ENCODE data around the gene FA2H.

The FA2H gene

GRCh38 chr16:74785031-74785430 is 10.4 kb upstream of the FA2H start:
- H4K20me1 ChIP-seq (ENCODE audit: low read depth, low read length), result no peaks in the 10 kb centered on the region
- no peaks in the 10 kb centered on the region for H3F3A ChIP-seq (ENCODE audit: insufficient read depth)
- H3K79me2 ChIP-seq (ENCODE audit: insufficient read depth, low read length), result no peaks in the 10 kb centered on the region
- H3K36me3 ChIP-seq (ENCODE audit: low read length), result no peaks in the 10 kb centered on the region
- no peak overlapping the region for H3K27ac ChIP-seq (ENCODE audit: low read depth, low read length)
- no peak overlapping the region for H3K4me2 ChIP-seq (ENCODE audit: low read depth, low read length, poor library complexity, severe bottlenecking)
- no peaks in the 10 kb centered on the region for H3K9me3 ChIP-seq (ENCODE audit: insufficient read depth, low read length)
- H3K9me2 ChIP-seq (replicated peaks; ENCODE audit: insufficient read depth, low read length), result no peaks in the 10 kb centered on the region
- H3K27me3 ChIP-seq (ENCODE audit: low read length), result no peaks in the 10 kb centered on the region
- H2AFZ ChIP-seq (ENCODE audit: low read depth, low read length, severe bottlenecking), result no peak overlapping the region
- H3K4me3 ChIP-seq (ENCODE audit: insufficient read depth, low read length, poor library complexity, severe bottlenecking), result no peak overlapping the region
- TF ChIP-seq EZH2phosphoT487 (conservative IDR thresholded peaks at IDR 0.05; ENCODE audit: low read length) (no peak), CTCF (IDR thresholded peaks at IDR 0.05; ENCODE audit: insufficient read depth, low read length, poor library complexity, severe bottlenecking) (no peak)
- no peak overlapping the region for H3K9ac ChIP-seq (ENCODE audit: low read length)

GRCh38 chr16:74778646-74779045 is 4.0 kb upstream of the FA2H start:
- H3K9ac ChIP-seq (ENCODE audit: low read length), result no peak overlapping the region
- H3F3A ChIP-seq (ENCODE audit: insufficient read depth), result no peaks in the 10 kb centered on the region
- no peaks in the 10 kb centered on the region for H3K79me2 ChIP-seq (ENCODE audit: insufficient read depth, low read length)
- H2AFZ ChIP-seq (ENCODE audit: low read depth, low read length, severe bottlenecking), result no peak overlapping the region
- no peaks in the 10 kb centered on the region for H3K9me3 ChIP-seq (ENCODE audit: insufficient read depth, low read length)
- H3K4me2 ChIP-seq (ENCODE audit: low read depth, low read length, poor library complexity, severe bottlenecking), result no peak overlapping the region
- no peak overlapping the region for H3K4me3 ChIP-seq (ENCODE audit: insufficient read depth, low read length, poor library complexity, severe bottlenecking)
- TF ChIP-seq CTCF (IDR thresholded peaks at IDR 0.05; ENCODE audit: insufficient read depth, low read length, poor library complexity, severe bottlenecking) (no peak), EZH2phosphoT487 (conservative IDR thresholded peaks at IDR 0.05; ENCODE audit: low read length) (no peak)
- no peak overlapping the region for H3K27ac ChIP-seq (ENCODE audit: low read depth, low read length)
- no peaks in the 10 kb centered on the region for H3K36me3 ChIP-seq (ENCODE audit: low read length)
- no peaks in the 10 kb centered on the region for H4K20me1 ChIP-seq (ENCODE audit: low read depth, low read length)
- no peaks in the 10 kb centered on the region for H3K9me2 ChIP-seq (replicated peaks; ENCODE audit: insufficient read depth, low read length)
- H3K27me3 ChIP-seq (ENCODE audit: low read length), result no peaks in the 10 kb centered on the region

GRCh38 chr16:74776926-74777325 is 2.3 kb upstream of the FA2H start:
- Histone ChIP-seq H3K9ac (ENCODE audit: low read length) (no peak overlapping the region), H3K27ac (ENCODE audit: low read depth, low read length) (no peak overlapping the region), H3F3A (ENCODE audit: insufficient read depth) (no peaks in the 10 kb centered on the region), H3K27me3 (ENCODE audit: low read length) (no peaks in the 10 kb centered on the region), H3K4me2 (ENCODE audit: low read depth, low read length, poor library complexity, severe bottlenecking) (no peak overlapping the region), H3K36me3 (ENCODE audit: low read length) (no peaks in the 10 kb centered on the region), H3K9me2 (replicated peaks; ENCODE audit: insufficient read depth, low read length) (no peaks in the 10 kb centered on the region), H3K4me3 (ENCODE audit: insufficient read depth, low read length, poor library complexity, severe bottlenecking) (no peak overlapping the region), H3K79me2 (ENCODE audit: insufficient read depth, low read length) (no peaks in the 10 kb centered on the region), H4K20me1 (ENCODE audit: low read depth, low read length) (no peaks in the 10 kb centered on the region), H3K9me3 (ENCODE audit: insufficient read depth, low read length) (no peaks in the 10 kb centered on the region), H2AFZ (ENCODE audit: low read depth, low read length, severe bottlenecking) (no peak overlapping the region)
- no peak for TF ChIP-seq CTCF (IDR thresholded peaks at IDR 0.05; ENCODE audit: insufficient read depth, low read length, poor library complexity, severe bottlenecking)
- no peak for TF ChIP-seq EZH2phosphoT487 (conservative IDR thresholded peaks at IDR 0.05; ENCODE audit: low read length)
